RWPE1 (cell line): Measurements from ENCODE around the gene ROR1.

Source experiments
- CTCF ChIA-PET: fragments of 350-600 bp; sonication (Branson Sonifier 250); formaldehyde crosslinking; extraction: SDS; loops from one replicate; lab custom pipeline; 2021; lab: Yijun Ruan, JAX
- POLR2A ChIA-PET: fragments of 400-600 bp; formaldehyde crosslinking; extraction: SDS; loops from one replicate; lab custom pipeline; 2020; ENCODE audit warnings: antibody characterized with exemption; ENCODE audit not compliant: low non-redundant PET; lab: Yijun Ruan, JAX
- DNase-seq: peaks from one replicate; pipeline ENCODE4 v3.0.0; 2012; ENCODE audit warnings: low spot score
- H3K27ac ChIP-seq: fragments of 450-650 bp; 2 replicates; pipeline ENCODE4 v1.5.1; 2017
- CTCF ChIP-seq: fragments of 450-650 bp; conservative IDR thresholded peaks from 2 replicates; pipeline ENCODE4 v1.5.1; 2017; ENCODE audit warnings: low read depth, mild to moderate bottlenecking

The ROR1 gene

GRCh38 chr1:64183395-64184002 lies 409.7 kb downstream of the ROR1 start:
- no peak overlapping the region for H3K27ac ChIP-seq
- no peak for DNase-seq
- TF ChIP-seq CTCF = no peak
- CTCF ChIA-PET = interaction anchor here (0.6 kb wide), 1 partner anchor 62 kb away, joined by 3 read pairs; no protein-coding TSS in a partner anchor
- POLR2A ChIA-PET = no interaction called here

GRCh38 chr1:64184003-64184440 lies 410.2 kb downstream of the ROR1 start:
- no peak for TF ChIP-seq CTCF
- CTCF ChIA-PET = no interaction called here
- peak; percentile 36 for DNase-seq
- H3K27ac ChIP-seq = no peak overlapping the region
- POLR2A ChIA-PET = no interaction called here

- POLR2A ChIA-PET = no interaction called here
- no peak overlapping the region for H3K27ac ChIP-seq
- DNase-seq = no peak
- CTCF ChIA-PET = interaction anchor here (0.5 to 0.7 kb wide), 2 partner anchors 420 to 1275 kb away, joined by 5 read pairs; no protein-coding TSS in a partner anchor
- no peak for TF ChIP-seq CTCF
Measured at GRCh38 chr1:64186138-64186897, 412.5 kb downstream of the ROR1 start.

- ChIA-PET POLR2A (no interaction called here), CTCF (interaction anchor here (0.5 to 0.7 kb wide), 2 partner anchors 421 to 1276 kb away, joined by 5 read pairs; no protein-coding TSS in a partner anchor)
- no peak for TF ChIP-seq CTCF
- no peak for DNase-seq
- no peak overlapping the region for H3K27ac ChIP-seq
Measured at GRCh38 chr1:64186898-64187280, 413.1 kb downstream of the ROR1 start.

- ChIA-PET CTCF (no interaction called here), POLR2A (no interaction called here)
- no peak overlapping the region for H3K27ac ChIP-seq
- no peak for TF ChIP-seq CTCF
- DNase-seq = no peak
Measured at GRCh38 chr1:64187646-64188045, 413.8 kb downstream of the ROR1 start.

GRCh38 chr1:64192290-64192689 lies 418.5 kb downstream of the ROR1 start:
- DNase-seq = no peak
- ChIA-PET CTCF (no interaction called here), POLR2A (no interaction called here)
- TF ChIP-seq CTCF = no peak
- no peak overlapping the region for H3K27ac ChIP-seq
